Suprapubic skin (tissue), 4 donors: ENCODE measurements around the gene NMRAL1.

ENCODE experiments used
- EP300 ChIP-seq: sonication (generic); formaldehyde crosslinking; IDR thresholded peaks from one replicate; pipeline ENCODE4 v1.6.1; 2017; ENCODE audit warnings: antibody characterized with exemption
- POLR2A ChIP-seq, 2 donors: fragments of 450-650 bp; IDR thresholded peaks; one replicate each; pipeline ENCODE4 v1.6.1; 2017; ENCODE audit warnings: antibody characterized with exemption in 2 of 2, mild to moderate bottlenecking in 2 of 2, moderate library complexity in 2 of 2
- POLR2AphosphoS5 ChIP-seq, 3 donors: sonication (generic); formaldehyde crosslinking; IDR thresholded peaks; one replicate each; pipeline ENCODE4 v1.6.1; 2017; ENCODE audit warnings: antibody characterized with exemption in 3 of 3
- TF ChIP-seq, protein P1 (sequence below), 2 donors: fragments of 200-600 bp in 1 of 2; fragments of 450-650 bp in 1 of 2; sonication (generic) in 1 of 2; IDR thresholded peaks; one replicate each; pipeline ENCODE4 v1.5.1; 2016 to 2019; ENCODE audit warnings: antibody characterized with exemption in 2 of 2, mild to moderate bottlenecking in 1 of 2, moderate library complexity in 1 of 2

DNA sequence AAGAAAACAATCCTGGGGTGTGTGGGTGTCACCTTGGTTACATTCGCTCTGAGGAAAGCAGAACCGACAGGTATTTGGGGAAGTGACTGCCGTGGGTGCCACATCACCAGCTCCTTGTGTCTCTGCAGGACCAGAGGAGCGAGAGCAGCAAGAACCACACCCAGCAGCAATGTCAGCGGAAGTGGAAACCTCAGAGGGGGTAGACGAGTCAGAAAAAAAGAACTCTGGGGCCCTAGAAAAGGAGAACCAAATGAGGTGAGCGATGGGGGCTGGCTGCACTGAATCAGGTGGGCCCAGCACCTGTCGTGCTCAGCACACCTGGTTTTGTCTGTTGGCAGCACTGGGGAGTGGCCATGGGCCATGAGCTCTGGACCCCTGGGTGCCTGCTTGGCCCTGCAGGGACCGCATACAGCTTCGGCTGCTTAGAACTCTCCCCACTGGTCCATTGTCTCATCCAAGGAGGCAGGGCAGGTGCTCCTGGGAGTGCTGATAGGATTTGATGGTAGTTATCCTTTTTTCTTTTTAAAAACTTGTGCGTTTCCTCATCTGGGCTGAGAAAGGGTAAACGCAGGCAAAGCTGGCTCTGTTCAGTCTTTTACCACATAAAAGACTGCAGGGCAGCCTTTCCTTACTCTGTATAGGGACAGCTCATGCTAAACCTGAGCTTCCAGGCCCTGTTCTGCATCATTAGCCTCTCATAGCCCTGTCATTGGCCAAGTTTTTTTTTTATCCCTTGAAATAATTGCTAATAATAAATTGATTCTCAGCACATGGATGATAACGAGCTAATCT is 31.1 kb upstream of the NMRAL1 start:
- TF ChIP-seq, protein P1, sequence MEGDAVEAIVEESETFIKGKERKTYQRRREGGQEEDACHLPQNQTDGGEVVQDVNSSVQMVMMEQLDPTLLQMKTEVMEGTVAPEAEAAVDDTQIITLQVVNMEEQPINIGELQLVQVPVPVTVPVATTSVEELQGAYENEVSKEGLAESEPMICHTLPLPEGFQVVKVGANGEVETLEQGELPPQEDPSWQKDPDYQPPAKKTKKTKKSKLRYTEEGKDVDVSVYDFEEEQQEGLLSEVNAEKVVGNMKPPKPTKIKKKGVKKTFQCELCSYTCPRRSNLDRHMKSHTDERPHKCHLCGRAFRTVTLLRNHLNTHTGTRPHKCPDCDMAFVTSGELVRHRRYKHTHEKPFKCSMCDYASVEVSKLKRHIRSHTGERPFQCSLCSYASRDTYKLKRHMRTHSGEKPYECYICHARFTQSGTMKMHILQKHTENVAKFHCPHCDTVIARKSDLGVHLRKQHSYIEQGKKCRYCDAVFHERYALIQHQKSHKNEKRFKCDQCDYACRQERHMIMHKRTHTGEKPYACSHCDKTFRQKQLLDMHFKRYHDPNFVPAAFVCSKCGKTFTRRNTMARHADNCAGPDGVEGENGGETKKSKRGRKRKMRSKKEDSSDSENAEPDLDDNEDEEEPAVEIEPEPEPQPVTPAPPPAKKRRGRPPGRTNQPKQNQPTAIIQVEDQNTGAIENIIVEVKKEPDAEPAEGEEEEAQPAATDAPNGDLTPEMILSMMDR (IDR thresholded peaks at IDR 0.05): no peak
- TF ChIP-seq EP300 (no peak), POLR2AphosphoS5 (IDR thresholded peaks at IDR 0.05) (no peak), POLR2A (IDR thresholded peaks at IDR 0.05) (no peak)
